ENCODE measurements around the gene MLLT3. TPM values are rescaled to one million over a fixed set of nuclear protein-coding genes. Genes with fewer than 3 reads are reported as not detected.

MLLT3 gene
- total RNA-seq, 4 donors from 2014 or later = 9.4 to 38.2 (median 30.2) TPM

DNA sequence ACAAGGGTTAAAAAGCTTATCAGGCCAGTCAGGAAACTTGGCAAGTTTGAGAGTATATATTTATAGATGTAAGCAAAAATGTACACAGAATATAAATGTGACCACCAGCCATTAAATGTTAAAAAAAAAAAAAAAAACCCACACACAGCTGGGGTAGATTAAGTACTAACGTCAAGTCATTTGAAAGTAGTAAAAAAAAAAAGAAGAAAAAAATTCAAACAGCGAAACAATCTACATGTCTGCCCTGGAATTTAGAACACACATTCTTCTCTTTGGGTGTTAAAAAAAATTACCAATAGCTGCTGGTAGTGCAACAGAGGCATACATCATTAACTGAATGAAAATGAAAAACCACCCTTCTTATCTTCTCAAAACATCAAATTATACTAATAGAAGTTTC lies 269.7 kb downstream of the MLLT3 start:
- in situ Hi-C loops (cut with MboI; ENCODE audit: low pct_ligation_motif_present in 1 of 4, low pct_unique_long_range_greater_than_20kb in 1 of 4, low sequenced_read_pairs in 3 of 4) = loop anchor here (10.0 to 25.0 kb wide), 4 partner anchors 272 to 592 kb away; partner anchors contain the start of gene MLLT3 (in 3 of the 4)
- no peak for DNase-seq
- Histone ChIP-seq H3K36me3 (peaks cover 0 to 4% (median 0%) of the 10 kb centered on the region in 4 donors), H3K9me3 (no peaks in the 10 kb centered on the region), H3K4me3 (no peak overlapping the region), H3K27ac (no peak overlapping the region), H3K27me3 (no peaks in the 10 kb centered on the region), H3K4me1 (peaks cover 0 to 22% (median 16%) of the 10 kb centered on the region in 4 donors)
- intact Hi-C loops (cut with DNase I; ENCODE audit: low total_unique reads) = loop anchor here (5.0 kb wide), 1 partner anchor 255 kb away; no protein-coding TSS in a partner anchor
- WGBS, 2 donors (ENCODE audit: low coverage in 1 of 2) = 74 to 80% methylated on average over 2 of the region's 2 CpGs
- TF ChIP-seq, protein P1, sequence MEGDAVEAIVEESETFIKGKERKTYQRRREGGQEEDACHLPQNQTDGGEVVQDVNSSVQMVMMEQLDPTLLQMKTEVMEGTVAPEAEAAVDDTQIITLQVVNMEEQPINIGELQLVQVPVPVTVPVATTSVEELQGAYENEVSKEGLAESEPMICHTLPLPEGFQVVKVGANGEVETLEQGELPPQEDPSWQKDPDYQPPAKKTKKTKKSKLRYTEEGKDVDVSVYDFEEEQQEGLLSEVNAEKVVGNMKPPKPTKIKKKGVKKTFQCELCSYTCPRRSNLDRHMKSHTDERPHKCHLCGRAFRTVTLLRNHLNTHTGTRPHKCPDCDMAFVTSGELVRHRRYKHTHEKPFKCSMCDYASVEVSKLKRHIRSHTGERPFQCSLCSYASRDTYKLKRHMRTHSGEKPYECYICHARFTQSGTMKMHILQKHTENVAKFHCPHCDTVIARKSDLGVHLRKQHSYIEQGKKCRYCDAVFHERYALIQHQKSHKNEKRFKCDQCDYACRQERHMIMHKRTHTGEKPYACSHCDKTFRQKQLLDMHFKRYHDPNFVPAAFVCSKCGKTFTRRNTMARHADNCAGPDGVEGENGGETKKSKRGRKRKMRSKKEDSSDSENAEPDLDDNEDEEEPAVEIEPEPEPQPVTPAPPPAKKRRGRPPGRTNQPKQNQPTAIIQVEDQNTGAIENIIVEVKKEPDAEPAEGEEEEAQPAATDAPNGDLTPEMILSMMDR (IDR thresholded peaks at IDR 0.05) = no peak
- TF ChIP-seq POLR2AphosphoS5 (IDR thresholded peaks at IDR 0.05) (no peak), EP300 (IDR thresholded peaks at IDR 0.05; ENCODE audit: low read depth) (no peak), POLR2A (IDR thresholded peaks at IDR 0.05) (no peak)

DNA sequence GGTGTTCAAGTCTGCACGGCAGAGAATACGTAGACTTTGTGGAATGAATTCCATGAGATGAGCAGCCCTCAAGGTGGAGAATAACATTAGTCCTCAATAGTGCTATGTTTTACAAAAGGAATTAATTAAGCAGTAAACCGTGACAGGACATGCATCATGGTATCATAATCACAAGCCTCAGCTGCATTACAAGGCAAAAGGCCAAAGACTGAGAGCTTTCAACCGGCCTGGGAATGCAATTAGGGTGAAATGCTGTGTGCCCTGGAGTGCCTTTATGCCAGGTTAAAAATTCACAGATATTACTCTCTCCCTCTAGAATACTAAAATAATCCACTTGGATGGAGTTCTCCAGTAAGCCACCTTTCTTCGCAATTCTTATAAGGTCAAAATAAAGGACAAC lies 270.6 kb downstream of the MLLT3 start:
- H3K4me1 ChIP-seq = peaks cover 0 to 15% (median 8%) of the 10 kb centered on the region in 4 donors
- intact Hi-C loops (cut with DNase I; ENCODE audit: low total_unique reads) (loop anchor here (5.0 kb wide), 1 partner anchor 256 kb away; no protein-coding TSS in a partner anchor), in situ Hi-C loops (cut with MboI; ENCODE audit: low pct_ligation_motif_present in 1 of 4, low pct_unique_long_range_greater_than_20kb in 1 of 4, low sequenced_read_pairs in 3 of 4) (loop anchor here (10.0 to 25.0 kb wide), 4 partner anchors 273 to 593 kb away; partner anchors contain the start of gene MLLT3 (in 3 of the 4))
- H3K36me3 ChIP-seq = peaks cover 0 to 4% (median 0%) of the 10 kb centered on the region in 4 donors
- no peak overlapping the region for H3K4me3 ChIP-seq
- H3K9me3 ChIP-seq = no peaks in the 10 kb centered on the region
- TF ChIP-seq, protein P1 (IDR thresholded peaks at IDR 0.05) = no peak
- no peak for TF ChIP-seq POLR2AphosphoS5 (IDR thresholded peaks at IDR 0.05)
- no peak for TF ChIP-seq POLR2A (IDR thresholded peaks at IDR 0.05)
- no peak for TF ChIP-seq EP300 (IDR thresholded peaks at IDR 0.05; ENCODE audit: low read depth)
- no peak overlapping the region for H3K27ac ChIP-seq
- H3K27me3 ChIP-seq = no peaks in the 10 kb centered on the region
- WGBS, 2 donors (ENCODE audit: low coverage in 1 of 2) = 71% methylated on average over 5 of the region's 5 CpGs; no CpG with 5 or more reads in 1 of the 2 donors
- DNase-seq = no peak

DNA sequence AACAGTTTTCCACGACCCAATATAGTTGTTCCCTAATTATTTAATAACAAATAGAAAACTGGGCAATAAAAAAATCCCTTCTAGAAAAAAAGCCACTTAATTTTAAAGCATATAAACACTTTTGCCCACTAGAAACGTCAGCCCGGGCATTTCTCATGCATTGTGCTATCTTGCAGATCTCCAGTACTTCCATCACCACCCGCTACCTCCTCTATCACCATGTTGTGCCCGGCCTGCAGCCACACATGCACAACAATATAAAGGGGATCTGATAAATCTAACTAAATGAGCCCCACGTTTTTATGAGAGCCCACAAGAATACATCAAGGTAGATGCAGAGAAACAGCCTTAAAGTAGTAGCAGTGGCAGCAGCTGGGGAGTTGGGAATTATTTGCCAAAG lies 272.7 kb downstream of the MLLT3 start:
- TF ChIP-seq EP300 (IDR thresholded peaks at IDR 0.05; ENCODE audit: low read depth) (no peak), POLR2AphosphoS5 (IDR thresholded peaks at IDR 0.05) (no peak), POLR2A (IDR thresholded peaks at IDR 0.05) (no peak)
- TF ChIP-seq, protein P1 (IDR thresholded peaks at IDR 0.05) = no peak
- 83 to 84% methylated on average over 6 of the region's 6 CpGs for WGBS, 2 donors (ENCODE audit: low coverage in 1 of 2)
- no peak overlapping the region for H3K4me3 ChIP-seq
- no peaks in the 10 kb centered on the region for H3K9me3 ChIP-seq
- intact Hi-C loops (cut with DNase I; ENCODE audit: low total_unique reads) (no loop called here), in situ Hi-C loops (cut with MboI; ENCODE audit: low pct_ligation_motif_present in 1 of 4, low pct_unique_long_range_greater_than_20kb in 1 of 4, low sequenced_read_pairs in 3 of 4) (loop anchor here in 1 of 4 donors (25.0 kb wide), 2 partner anchors 412 to 763 kb away; no protein-coding TSS in a partner anchor)
- peaks cover 0 to 10% (median 0%) of the 10 kb centered on the region in 4 donors for H3K36me3 ChIP-seq
- DNase-seq = no peak
- H3K27me3 ChIP-seq = no peaks in the 10 kb centered on the region
- H3K4me1 ChIP-seq = no peaks in the 10 kb centered on the region
- H3K27ac ChIP-seq = no peak overlapping the region

DNA sequence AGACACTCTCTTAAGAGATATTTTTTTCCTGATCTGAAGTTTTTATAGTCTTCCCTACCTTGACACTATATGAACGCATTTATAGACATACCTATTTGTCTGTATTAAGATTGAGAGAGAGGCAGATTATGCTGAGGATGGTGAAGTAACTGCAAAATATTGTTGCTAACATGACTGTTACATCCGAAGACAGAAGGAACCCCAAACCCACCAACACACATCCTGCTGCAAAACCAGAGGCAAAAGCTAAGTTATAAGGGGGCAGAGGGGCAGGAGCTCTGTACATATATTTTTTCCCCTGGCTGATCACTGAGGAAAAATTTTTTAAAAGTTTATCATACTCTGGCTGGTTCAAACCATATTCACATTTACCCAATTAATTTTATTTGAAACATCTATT lies 279.0 kb downstream of the MLLT3 start:
- Histone ChIP-seq H3K27me3 (no peaks in the 10 kb centered on the region), H3K9me3 (no peaks in the 10 kb centered on the region), H3K4me3 (no peak overlapping the region), H3K36me3 (peaks cover 0 to 5% (median 0%) of the 10 kb centered on the region in 4 donors), H3K4me1 (no peaks in the 10 kb centered on the region), H3K27ac (no peak overlapping the region)
- in situ Hi-C loops (cut with MboI; ENCODE audit: low pct_ligation_motif_present in 1 of 4, low pct_unique_long_range_greater_than_20kb in 1 of 4, low sequenced_read_pairs in 3 of 4) (loop anchor here in 1 of 4 donors (25.0 kb wide), 2 partner anchors 406 to 769 kb away; no protein-coding TSS in a partner anchor), intact Hi-C loops (cut with DNase I; ENCODE audit: low total_unique reads) (no loop called here)
- TF ChIP-seq POLR2A (IDR thresholded peaks at IDR 0.05) = no peak
- TF ChIP-seq, protein P1 (IDR thresholded peaks at IDR 0.05) = no peak
- TF ChIP-seq POLR2AphosphoS5 (IDR thresholded peaks at IDR 0.05) = no peak
- TF ChIP-seq EP300 (IDR thresholded peaks at IDR 0.05; ENCODE audit: low read depth) = no peak
- WGBS, 2 donors (ENCODE audit: low coverage in 1 of 2) = 95 to 100% methylated on average over 2 of the region's 2 CpGs
- DNase-seq = no peak
